HepG2 (cell line): ENCODE data around the gene PRKACA.

Experiments
- AFF4 ChIP-seq: sonication (generic); formaldehyde crosslinking; IDR thresholded peaks from 2 replicates; pipeline ENCODE4 v1.4.0; 2020; ENCODE audit warnings: missing genetic modification reagents
- KAT8 ChIP-seq: IDR thresholded peaks from 2 replicates; pipeline ENCODE4 v1.6.1; 2016; ENCODE audit warnings: missing genetic modification reagents, missing compliant biosample characterization
- POLR2A ChIP-seq, 2 experiments: IDR thresholded peaks; 2 replicates each; pipeline ENCODE4 v1.6.1; 2011; ENCODE audit warnings: low read depth in 2 of 2, low read length in 2 of 2, mild to moderate bottlenecking in 1 of 2, moderate library complexity in 1 of 2; ENCODE audit not compliant: insufficient read depth in 1 of 2
- SNRNP70 ChIP-seq: fragments of 200-400 bp; formaldehyde crosslinking; IDR thresholded peaks from 2 replicates; pipeline ENCODE4 v1.6.1; 2017; ENCODE audit warnings: mild to moderate bottlenecking, low read depth, low read length, moderate library complexity
- TAF1 ChIP-seq: sonication (generic); formaldehyde crosslinking; IDR thresholded peaks from 2 replicates; pipeline ENCODE4 v1.4.0; 2020; ENCODE audit warnings: missing genetic modification reagents
- ZNF460 ChIP-seq: sonication (generic); formaldehyde crosslinking; IDR thresholded peaks from 2 replicates; pipeline ENCODE4 v1.5.1; 2020; ENCODE audit warnings: missing genetic modification reagents, mild to moderate bottlenecking, borderline replicate concordance
- ZNF484 ChIP-seq: sonication (generic); formaldehyde crosslinking; IDR thresholded peaks from 2 replicates; pipeline ENCODE4 v1.5.1; 2020; ENCODE audit warnings: mild to moderate bottlenecking, low read depth, missing genetic modification reagents, borderline replicate concordance
- TF ChIP-seq, protein P1 (sequence below): sonication (generic); formaldehyde crosslinking; IDR thresholded peaks from 2 replicates; pipeline ENCODE4 v1.5.0; 2020; ENCODE audit warnings: mild to moderate bottlenecking, missing genetic modification reagents, moderate library complexity
- TF ChIP-seq, protein P2 (sequence below), 2 experiments: sonication (generic) in 1 of 2; formaldehyde crosslinking in 1 of 2; IDR thresholded peaks; 2 replicates each; pipeline versions ENCODE4 v1.4.0 to v1.6.1; 2018 to 2020; ENCODE audit warnings: missing genetic modification reagents in 2 of 2, borderline replicate concordance in 1 of 2, low read depth in 1 of 2, mild to moderate bottlenecking in 1 of 2, missing biosample characterization in 1 of 2

GRCh38 chr19:14139944-14140343, 22.4 kb upstream of the PRKACA start:
- TF ChIP-seq, protein P1, sequence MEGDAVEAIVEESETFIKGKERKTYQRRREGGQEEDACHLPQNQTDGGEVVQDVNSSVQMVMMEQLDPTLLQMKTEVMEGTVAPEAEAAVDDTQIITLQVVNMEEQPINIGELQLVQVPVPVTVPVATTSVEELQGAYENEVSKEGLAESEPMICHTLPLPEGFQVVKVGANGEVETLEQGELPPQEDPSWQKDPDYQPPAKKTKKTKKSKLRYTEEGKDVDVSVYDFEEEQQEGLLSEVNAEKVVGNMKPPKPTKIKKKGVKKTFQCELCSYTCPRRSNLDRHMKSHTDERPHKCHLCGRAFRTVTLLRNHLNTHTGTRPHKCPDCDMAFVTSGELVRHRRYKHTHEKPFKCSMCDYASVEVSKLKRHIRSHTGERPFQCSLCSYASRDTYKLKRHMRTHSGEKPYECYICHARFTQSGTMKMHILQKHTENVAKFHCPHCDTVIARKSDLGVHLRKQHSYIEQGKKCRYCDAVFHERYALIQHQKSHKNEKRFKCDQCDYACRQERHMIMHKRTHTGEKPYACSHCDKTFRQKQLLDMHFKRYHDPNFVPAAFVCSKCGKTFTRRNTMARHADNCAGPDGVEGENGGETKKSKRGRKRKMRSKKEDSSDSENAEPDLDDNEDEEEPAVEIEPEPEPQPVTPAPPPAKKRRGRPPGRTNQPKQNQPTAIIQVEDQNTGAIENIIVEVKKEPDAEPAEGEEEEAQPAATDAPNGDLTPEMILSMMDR (CRISPR knock-in tag), result no peak
- TF ChIP-seq, protein P2, sequence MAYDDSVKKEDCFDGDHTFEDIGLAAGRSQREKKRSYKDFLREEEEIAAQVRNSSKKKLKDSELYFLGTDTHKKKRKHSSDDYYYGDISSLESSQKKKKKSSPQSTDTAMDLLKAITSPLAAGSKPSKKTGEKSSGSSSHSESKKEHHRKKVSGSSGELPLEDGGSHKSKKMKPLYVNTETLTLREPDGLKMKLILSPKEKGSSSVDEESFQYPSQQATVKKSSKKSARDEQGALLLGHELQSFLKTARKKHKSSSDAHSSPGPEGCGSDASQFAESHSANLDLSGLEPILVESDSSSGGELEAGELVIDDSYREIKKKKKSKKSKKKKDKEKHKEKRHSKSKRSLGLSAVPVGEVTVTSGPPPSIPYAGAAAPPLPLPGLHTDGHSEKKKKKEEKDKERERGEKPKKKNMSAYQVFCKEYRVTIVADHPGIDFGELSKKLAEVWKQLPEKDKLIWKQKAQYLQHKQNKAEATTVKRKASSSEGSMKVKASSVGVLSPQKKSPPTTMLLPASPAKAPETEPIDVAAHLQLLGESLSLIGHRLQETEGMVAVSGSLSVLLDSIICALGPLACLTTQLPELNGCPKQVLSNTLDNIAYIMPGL (CRISPR knock-in tag; IDR thresholded peaks at IDR 0.05; ENCODE audit: borderline replicate concordance in 1 of 2, low read depth in 1 of 2), result no peak
- TF ChIP-seq AFF4 (CRISPR knock-in tag) (no peak), SNRNP70 (no peak), ZNF484 (CRISPR knock-in tag) (no peak), POLR2A (IDR thresholded peaks at IDR 0.05; ENCODE audit: insufficient read depth in 1 of 2, low read depth in 2 of 2, low read length in 2 of 2) (no peak), ZNF460 (CRISPR knock-in tag) (no peak), KAT8 (CRISPR knock-in tag) (no peak), TAF1 (CRISPR knock-in tag) (no peak)
